Skeletal muscle tissue (tissue), 4 donors: ENCODE results near the gene BAIAP2L1. TPM values are rescaled to one million over a fixed set of nuclear protein-coding genes. Genes with fewer than 3 reads are reported as not detected.

Experiments
- H3K27ac ChIP-seq: one replicate; pipeline ENCODE4 v1.7.0; 2013; ENCODE audit warnings: mild to moderate bottlenecking, low read depth, low read length, inconsistent platforms
- H3K27me3 ChIP-seq, 3 donors: one replicate each; pipeline ENCODE4 v1.7.0; 2013; ENCODE audit warnings: low read length in 3 of 3; ENCODE audit not compliant: control insufficient read depth in 3 of 3, insufficient read depth in 3 of 3
- H3K36me3 ChIP-seq, 3 donors: one replicate each; pipeline ENCODE4 v1.7.0; 2013; ENCODE audit warnings: low read length in 3 of 3; ENCODE audit not compliant: control insufficient read depth in 3 of 3, insufficient read depth in 3 of 3
- H3K4me1 ChIP-seq, 3 donors: one replicate each; pipeline ENCODE4 v1.7.0; 2013; ENCODE audit warnings: low read length in 3 of 3, mild to moderate bottlenecking in 3 of 3; ENCODE audit not compliant: control insufficient read depth in 3 of 3, insufficient read depth in 3 of 3
- H3K4me3 ChIP-seq, 3 donors: one replicate each; pipeline ENCODE4 v1.7.0; 2013; ENCODE audit warnings: low read length in 3 of 3
- H3K9ac ChIP-seq, 3 donors: one replicate each; pipeline ENCODE4 v1.7.0; 2013; ENCODE audit warnings: low read length in 3 of 3, mild to moderate bottlenecking in 3 of 3, moderate library complexity in 2 of 3, low read depth in 1 of 3
- H3K9me3 ChIP-seq, 3 donors: one replicate each; pipeline ENCODE4 v1.7.0; 2013; ENCODE audit warnings: low read length in 3 of 3; ENCODE audit not compliant: control insufficient read depth in 3 of 3
- total RNA-seq: library from RNA; depleted of rRNA; stranded (reverse); fragments of >200 nt; gene quantifications from one replicate; pipeline ENCODE4 v1.2.3, GENCODE V29; 2014
- donor health status: Osteomylitis.

Gene BAIAP2L1
- total RNA-seq, 1 donor from 2014 or later = 1.6 TPM

- Histone ChIP-seq H3K9ac (no peak overlapping the region), H3K27ac (no peak overlapping the region), H3K4me1 (peaks cover 0 to 3% (median 0%) of the 10 kb centered on the region in 3 donors), H3K9me3 (peaks cover 0 to 4% (median 0%) of the 10 kb centered on the region in 3 donors), H3K36me3 (no peaks in the 10 kb centered on the region), H3K27me3 (no peaks in the 10 kb centered on the region), H3K4me3 (no peak overlapping the region)
These were observed 49.8 kb downstream of the BAIAP2L1 start for GRCh38 chr7:98351136-98351535.

DNA sequence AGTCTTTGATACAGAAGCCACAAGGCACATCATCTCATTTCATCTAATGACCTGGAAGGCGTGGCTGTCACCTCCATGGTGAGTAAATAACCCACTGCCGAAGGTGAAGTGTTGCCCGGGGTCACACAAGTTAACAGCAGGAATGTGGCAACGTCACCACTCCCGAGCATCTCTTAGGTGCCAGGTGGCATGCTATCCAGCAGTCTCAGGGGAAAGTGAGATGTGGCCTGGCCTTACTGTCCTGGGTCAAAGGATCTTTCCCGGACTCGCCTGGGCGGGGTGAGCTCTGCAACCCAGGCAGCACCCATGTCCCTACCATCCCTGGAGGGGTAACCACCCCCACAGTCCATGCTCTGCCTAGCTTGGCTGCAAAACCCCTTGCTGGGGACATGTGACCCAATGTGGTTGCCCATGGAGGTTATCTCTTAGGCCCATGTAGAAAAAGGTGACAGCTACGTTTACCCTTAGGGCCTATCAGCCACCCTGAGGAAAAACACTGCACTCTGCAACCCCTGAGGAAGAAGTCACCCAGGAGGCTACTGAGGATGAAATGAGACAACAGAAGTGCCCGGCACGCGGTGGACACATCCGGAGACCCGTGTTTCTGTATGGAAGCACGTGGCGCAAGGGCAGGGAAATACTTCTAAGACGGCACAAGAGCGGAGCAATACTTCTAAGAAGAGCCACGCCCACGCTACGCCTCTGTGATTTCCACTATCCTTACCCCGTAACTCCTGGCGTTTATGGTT, 52.0 kb downstream of the BAIAP2L1 start:
- Histone ChIP-seq H3K4me1 (no peaks in the 10 kb centered on the region), H3K4me3 (no peak overlapping the region), H3K27me3 (no peaks in the 10 kb centered on the region), H3K27ac (no peak overlapping the region), H3K9ac (no peak overlapping the region), H3K9me3 (peaks cover 0 to 4% (median 0%) of the 10 kb centered on the region in 3 donors), H3K36me3 (no peaks in the 10 kb centered on the region)

GRCh38 chr7:98346515-98347069, 54.3 kb downstream of the BAIAP2L1 start:
- Histone ChIP-seq H3K4me3 (no peak overlapping the region), H3K9me3 (peaks cover 0 to 4% (median 0%) of the 10 kb centered on the region in 3 donors), H3K36me3 (no peaks in the 10 kb centered on the region), H3K4me1 (no peaks in the 10 kb centered on the region), H3K9ac (no peak overlapping the region), H3K27ac (no peak overlapping the region), H3K27me3 (no peaks in the 10 kb centered on the region)

GRCh38 chr7:98341106-98341505, 59.8 kb downstream of the BAIAP2L1 start:
- H3K4me1 ChIP-seq = no peaks in the 10 kb centered on the region
- no peak overlapping the region for H3K27ac ChIP-seq
- no peak overlapping the region for H3K4me3 ChIP-seq
- H3K27me3 ChIP-seq = no peaks in the 10 kb centered on the region
- peaks cover 0 to 3% (median 0%) of the 10 kb centered on the region in 3 donors for H3K9me3 ChIP-seq
- H3K36me3 ChIP-seq = no peaks in the 10 kb centered on the region
- H3K9ac ChIP-seq = no peak overlapping the region

- Histone ChIP-seq H3K27ac (no peak overlapping the region), H3K4me3 (no peak overlapping the region), H3K36me3 (no peaks in the 10 kb centered on the region), H3K27me3 (no peaks in the 10 kb centered on the region), H3K4me1 (no peaks in the 10 kb centered on the region), H3K9ac (no peak overlapping the region), H3K9me3 (peaks cover 0 to 3% (median 0%) of the 10 kb centered on the region in 3 donors)
These were observed 61.8 kb downstream of the BAIAP2L1 start for GRCh38 chr7:98339043-98339442.

DNA sequence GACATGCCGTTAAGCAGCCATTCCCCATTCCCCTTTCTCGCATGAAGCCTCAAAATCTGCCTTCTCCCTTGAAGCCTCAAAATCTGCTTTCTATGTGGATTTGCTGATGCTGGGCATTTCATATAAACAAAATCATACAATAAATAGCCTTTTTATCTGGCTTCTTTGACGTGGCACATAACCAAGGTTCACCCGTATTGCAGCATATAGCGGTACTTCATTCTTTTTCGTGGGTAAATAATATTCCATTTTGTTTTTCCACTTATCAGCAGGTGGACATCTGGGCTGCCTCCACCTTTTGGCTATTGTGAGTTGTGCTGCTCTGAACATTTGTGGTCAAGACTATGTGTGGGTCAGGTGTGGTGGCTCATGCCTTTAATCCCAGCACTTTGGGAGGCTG, 62.4 kb downstream of the BAIAP2L1 start:
- H3K9me3 ChIP-seq = peaks cover 0 to 3% (median 0%) of the 10 kb centered on the region in 3 donors
- no peak overlapping the region for H3K9ac ChIP-seq
- H3K27ac ChIP-seq = no peak overlapping the region
- H3K4me1 ChIP-seq = no peaks in the 10 kb centered on the region
- H3K4me3 ChIP-seq = no peak overlapping the region
- no peaks in the 10 kb centered on the region for H3K27me3 ChIP-seq
- no peaks in the 10 kb centered on the region for H3K36me3 ChIP-seq

DNA sequence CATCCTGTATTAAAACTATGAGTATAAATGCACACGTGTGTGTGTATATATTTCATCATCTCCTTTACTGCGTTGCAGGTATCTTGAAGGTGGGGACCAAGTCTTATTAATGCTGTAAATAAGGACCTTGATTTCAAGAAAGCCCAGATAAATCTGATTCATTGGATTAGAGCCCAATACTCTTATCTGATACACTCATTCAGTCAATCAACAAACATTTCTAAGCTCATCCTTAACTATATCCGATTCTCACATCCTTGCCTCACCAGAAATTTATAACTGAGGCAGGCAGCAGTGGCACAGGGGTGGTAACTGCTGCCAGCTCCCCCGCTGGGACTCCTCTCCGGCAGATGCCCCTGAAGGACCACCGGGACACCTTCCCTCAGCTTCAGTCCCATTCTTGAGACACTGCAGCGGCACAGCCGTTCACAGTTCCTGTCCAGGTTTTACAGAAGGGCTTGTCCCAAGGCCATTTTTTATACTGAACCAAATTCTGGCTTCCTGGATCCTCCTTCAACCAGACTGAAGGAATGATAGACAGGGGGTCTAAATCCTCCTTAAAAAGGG, 65.4 kb downstream of the BAIAP2L1 start:
- H3K27me3 ChIP-seq = no peaks in the 10 kb centered on the region
- no peaks in the 10 kb centered on the region for H3K36me3 ChIP-seq
- no peak overlapping the region for H3K4me3 ChIP-seq
- H3K4me1 ChIP-seq = no peaks in the 10 kb centered on the region
- no peak overlapping the region for H3K9ac ChIP-seq
- no peak overlapping the region for H3K27ac ChIP-seq
- peaks cover 0 to 4% (median 3%) of the 10 kb centered on the region in 3 donors for H3K9me3 ChIP-seq

DNA sequence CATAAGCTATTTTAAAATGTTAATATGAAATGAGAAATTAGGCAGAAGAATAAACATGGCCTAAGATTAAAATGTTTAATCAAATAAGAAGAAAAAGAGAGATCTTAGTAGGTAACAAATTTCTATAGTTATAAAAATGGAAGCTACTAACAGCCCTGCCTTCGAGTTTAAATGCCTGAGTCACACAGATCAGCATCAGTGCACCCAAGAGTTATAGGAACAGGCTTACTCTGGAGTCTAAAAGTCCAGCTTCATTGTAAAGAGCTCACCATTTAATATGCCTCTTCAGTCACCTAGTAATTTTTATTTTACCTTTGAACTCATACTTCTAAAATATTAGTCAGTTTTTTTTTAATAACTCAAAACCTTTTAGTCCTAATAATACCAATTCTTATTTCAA, 66.8 kb downstream of the BAIAP2L1 start:
- no peak overlapping the region for H3K4me3 ChIP-seq
- no peaks in the 10 kb centered on the region for H3K4me1 ChIP-seq

GRCh38 chr7:98330926-98331529, 69.9 kb downstream of the BAIAP2L1 start:
- no peak overlapping the region for H3K27ac ChIP-seq
- H3K27me3 ChIP-seq = no peaks in the 10 kb centered on the region

More for the DNA sequence above, 66.8 kb downstream of the BAIAP2L1 start:
- Histone ChIP-seq H3K27me3 (no peaks in the 10 kb centered on the region), H3K9me3 (peaks cover 0 to 4% (median 3%) of the 10 kb centered on the region in 3 donors), H3K36me3 (no peaks in the 10 kb centered on the region), H3K27ac (no peak overlapping the region), H3K9ac (no peak overlapping the region)

More at GRCh38 chr7:98330926-98331529, 69.9 kb downstream of the BAIAP2L1 start:
- H3K4me3 ChIP-seq = no peak overlapping the region
- no peak overlapping the region for H3K9ac ChIP-seq
- no peaks in the 10 kb centered on the region for H3K36me3 ChIP-seq
- H3K4me1 ChIP-seq = no peaks in the 10 kb centered on the region
- H3K9me3 ChIP-seq = peaks cover 0 to 4% (median 0%) of the 10 kb centered on the region in 3 donors
